H9 (cell line): ENCODE measurements around the gene PKD1. TPM values are rescaled to one million over a fixed set of nuclear protein-coding genes. Genes with fewer than 3 reads are reported as not detected.

ENCODE experiments used
- DNase-seq: peaks from one replicate; pipeline ENCODE4 v3.0.0-alpha.2; 2017
- H2AFZ ChIP-seq: one replicate; pipeline ENCODE4 v1.6.1; 2013; ENCODE audit warnings: mild to moderate bottlenecking, low read length, control low read depth, moderate library complexity
- H2AK5ac ChIP-seq: 2 replicates; pipeline ENCODE4 v1.6.1; 2013; ENCODE audit warnings: low read length, control low read depth, mixed read lengths; ENCODE audit not compliant: insufficient read length
- H2BK120ac ChIP-seq: one replicate; pipeline ENCODE4 v1.6.1; 2013; ENCODE audit warnings: low read depth, mild to moderate bottlenecking, low read length, control low read depth, inconsistent platforms; ENCODE audit not compliant: poor library complexity, severe bottlenecking
- H2BK12ac ChIP-seq: 2 replicates; pipeline ENCODE4 v1.6.1; 2013; ENCODE audit warnings: low read length, control low read depth, mixed read lengths, low read depth; ENCODE audit not compliant: insufficient read length
- H2BK15ac ChIP-seq: 2 replicates; pipeline ENCODE4 v1.6.1; 2013; ENCODE audit warnings: low read depth, low read length, control low read depth
- H2BK20ac ChIP-seq: one replicate; pipeline ENCODE4 v1.6.1; 2013; ENCODE audit warnings: low read depth, mild to moderate bottlenecking, low read length, control low read depth, inconsistent platforms; ENCODE audit not compliant: poor library complexity, severe bottlenecking
- H2BK5ac ChIP-seq: 2 replicates; pipeline ENCODE4 v1.6.1; 2013; ENCODE audit warnings: low read length, control low read depth, mixed read lengths; ENCODE audit not compliant: insufficient read length
- H3K14ac ChIP-seq: 2 replicates; pipeline ENCODE4 v1.6.1; 2013; ENCODE audit warnings: low read length, control low read depth; ENCODE audit not compliant: insufficient read depth
- H3K18ac ChIP-seq: 2 replicates; pipeline ENCODE4 v1.6.1; 2013; ENCODE audit warnings: low read depth, mild to moderate bottlenecking, mixed read lengths, low read length, control low read depth; ENCODE audit not compliant: insufficient read length
- H3K23ac ChIP-seq: 2 replicates; pipeline ENCODE4 v1.6.1; 2013; ENCODE audit warnings: low read length, control low read depth, mixed read lengths, low read depth; ENCODE audit not compliant: insufficient read length
- H3K23me2 ChIP-seq: 2 replicates; pipeline ENCODE4 v1.6.1; 2013; ENCODE audit warnings: low read depth, mild to moderate bottlenecking, mixed read lengths, low read length, control low read depth; ENCODE audit not compliant: insufficient read length, poor library complexity, severe bottlenecking
- H3K27ac ChIP-seq: 2 replicates; pipeline ENCODE4 v1.5.1; 2013; ENCODE audit warnings: low read length, control low read depth, mixed read lengths, low read depth; ENCODE audit not compliant: insufficient read length
- H3K27me3 ChIP-seq: 2 replicates; pipeline ENCODE4 v1.6.1; 2013; ENCODE audit warnings: low read length, control low read depth, inconsistent platforms; ENCODE audit not compliant: insufficient read depth
- H3K4ac ChIP-seq: 2 replicates; pipeline ENCODE4 v1.6.1; 2013; ENCODE audit warnings: low read depth, mild to moderate bottlenecking, control low read depth, inconsistent platforms, low read length, moderate library complexity
- H3K4me1 ChIP-seq: 2 replicates; pipeline ENCODE4 v1.6.1; 2013; ENCODE audit warnings: low read length, control low read depth, inconsistent platforms; ENCODE audit not compliant: insufficient read depth
- H3K4me2 ChIP-seq: 2 replicates; pipeline ENCODE4 v1.6.1; 2013; ENCODE audit warnings: low read length, control low read depth, mixed read lengths; ENCODE audit not compliant: insufficient read length, insufficient read depth
- H3K56ac ChIP-seq: 2 replicates; pipeline ENCODE4 v1.6.1; 2013; ENCODE audit warnings: low read depth, mild to moderate bottlenecking, mixed read lengths, low read length, control low read depth; ENCODE audit not compliant: insufficient read length
- H3K79me1 ChIP-seq: 2 replicates; pipeline ENCODE4 v1.6.1; 2013; ENCODE audit warnings: low read depth, mild to moderate bottlenecking, moderate library complexity, low read length, control low read depth, inconsistent platforms; ENCODE audit not compliant: insufficient read depth, poor library complexity, severe bottlenecking
- H3K79me2 ChIP-seq: 2 replicates; pipeline ENCODE4 v1.6.1; 2013; ENCODE audit warnings: low read length, control low read depth, inconsistent platforms; ENCODE audit not compliant: insufficient read depth
- H3K9ac ChIP-seq: 2 replicates; pipeline ENCODE4 v1.6.1; 2013; ENCODE audit warnings: low read length, control low read depth, mixed read lengths; ENCODE audit not compliant: insufficient read length; ENCODE audit errors: extremely low read depth
- H3K9me3 ChIP-seq: one replicate; pipeline ENCODE4 v1.6.1; 2013; ENCODE audit warnings: low read depth, low read length, inconsistent platforms; ENCODE audit not compliant: control insufficient read depth
- H3T11ph ChIP-seq: one replicate; pipeline ENCODE4 v1.6.1; 2013; ENCODE audit warnings: mild to moderate bottlenecking, low read length, control low read depth, inconsistent platforms
- H4K20me1 ChIP-seq: one replicate; pipeline ENCODE4 v1.6.1; 2013; ENCODE audit not compliant: control insufficient read depth, insufficient read length, insufficient read depth
- H4K5ac ChIP-seq: 2 replicates; pipeline ENCODE4 v1.6.1; 2013; ENCODE audit warnings: low read depth, mild to moderate bottlenecking, mixed read lengths, low read length, control low read depth; ENCODE audit not compliant: insufficient read length
- H4K8ac ChIP-seq: replicated peaks from 2 replicates; pipeline ENCODE4 v1.6.1; 2013; ENCODE audit warnings: low read length, control low read depth, mixed read lengths, low read depth; ENCODE audit not compliant: insufficient read length
- H4K91ac ChIP-seq: 2 replicates; pipeline ENCODE4 v1.6.1; 2013; ENCODE audit warnings: low read depth, mild to moderate bottlenecking, moderate library complexity, mixed read lengths, low read length, control low read depth; ENCODE audit not compliant: insufficient read length
- H3K27ac Mint-ChIP-seq, 3 experiments: 2 replicates in 2 of 3; 3 replicates in 1 of 3; pipeline ENCODE4 v1.8.0; 2020 to 2021; ENCODE audit warnings: mixed read lengths in 3 of 3, mild to moderate bottlenecking in 1 of 3, moderate library complexity in 1 of 3
- H3K27me3 Mint-ChIP-seq: 2 replicates; pipeline ENCODE4 v1.8.0; 2021; ENCODE audit warnings: low read depth, mild to moderate bottlenecking, moderate library complexity, mixed read lengths
- H3K36me3 Mint-ChIP-seq, 3 experiments: 2 replicates in 2 of 3; 3 replicates in 1 of 3; pipeline ENCODE4 v1.8.0; 2020 to 2021; ENCODE audit warnings: low read depth in 3 of 3, mixed read lengths in 3 of 3; ENCODE audit not compliant: insufficient read depth in 1 of 3
- H3K4me1 Mint-ChIP-seq, 2 experiments: 2 replicates each; pipeline ENCODE4 v1.8.0; 2020; ENCODE audit warnings: mixed read lengths in 2 of 2
- H3K4me3 Mint-ChIP-seq, 2 experiments: 2 replicates in 1 of 2; 3 replicates in 1 of 2; pipeline ENCODE4 v1.8.0; 2020 to 2021; ENCODE audit warnings: mild to moderate bottlenecking in 2 of 2, mixed read lengths in 2 of 2, moderate library complexity in 1 of 2
- H3K9me3 Mint-ChIP-seq, 2 experiments: 2 replicates in 1 of 2; 3 replicates in 1 of 2; pipeline ENCODE4 v1.8.0; 2020; ENCODE audit warnings: mild to moderate bottlenecking in 2 of 2, mixed read lengths in 2 of 2, moderate library complexity in 1 of 2
- CTCF ChIP-seq: fragments of 200-600 bp; sonication (generic); conservative IDR thresholded peaks from 3 replicates; pipeline ENCODE4 v1.8.0; 2021; ENCODE audit warnings: antibody characterized with exemption, mild to moderate bottlenecking
- WGBS: extraction: QIAGEN DNeasy Blood & Tissue Kit; methylation state at CpG from one replicate; pipeline ENCODE4 v1.1.7; 2013; ENCODE audit warnings: missing lambda C conversion rate, low lambda C conversion rate, mixed read lengths; ENCODE audit not compliant: insufficient read length; ENCODE audit errors: extremely low coverage; 5-methylcytosine and 5-hydroxymethylcytosine counted together
- total RNA-seq: library from RNA; stranded (reverse); gene quantifications from 2 replicates; pipeline ENCODE4 v1.2.1, GENCODE V29; 2021

PKD1 gene
- total RNA-seq, 1 experiment from 2014 or later: 88.0 TPM

GRCh38 chr16:2062801-2063200, 72.9 kb downstream of the PKD1 start:
- Histone ChIP-seq H3K23me2 (peaks cover 3% of the 10 kb centered on the region), H3K23ac (no peak overlapping the region), H3T11ph (no peak overlapping the region), H3K4me2 (no peak overlapping the region), H3K27ac (no peak overlapping the region), H2AFZ (no peak overlapping the region), H3K79me2 (no peaks in the 10 kb centered on the region), H2BK15ac (no peak overlapping the region), H2AK5ac (no peak overlapping the region), H3K9ac (no peak overlapping the region), H4K5ac (no peak overlapping the region), H4K8ac (no peak overlapping the region), H4K91ac (no peak overlapping the region), H2BK12ac (no peak overlapping the region), H3K56ac (no peak overlapping the region), H3K27me3 (no peaks in the 10 kb centered on the region), H2BK5ac (no peak overlapping the region), H2BK20ac (no peak overlapping the region), H3K79me1 (no peaks in the 10 kb centered on the region), H3K14ac (no peak overlapping the region), H3K4ac (no peak overlapping the region), H4K20me1 (no peaks in the 10 kb centered on the region), H3K4me1 (no peaks in the 10 kb centered on the region), H3K18ac (no peak overlapping the region), H3K9me3 (no peaks in the 10 kb centered on the region), H2BK120ac (no peak overlapping the region)
- Mint-ChIP-seq H3K27ac (no peak overlapping the region), H3K36me3 (peaks cover 6 to 36% (median 24%) of the 10 kb centered on the region in 3 experiments; a peak in 6 of 7 replicates), H3K9me3 (no peaks in the 10 kb centered on the region), H3K27me3 (no peaks in the 10 kb centered on the region), H3K4me3 (no peak overlapping the region), H3K4me1 (no peaks in the 10 kb centered on the region)
- TF ChIP-seq CTCF: no peak
- WGBS: no CpG with 5 or more reads among the region's 28 CpGs
- DNase-seq: no peak
